Trophoblast cell (in vitro differentiated cells and primary cell): ENCODE data around the gene NLK.
"Not testable (repeated sequence)": the region's sequence is repeated elsewhere in the genome, so short reads cannot be mapped to it uniquely, and the experiment has no call there.

Source experiments
- DNase-seq, 2 donors: peaks; one replicate each; pipeline ENCODE4 v3.0.0-alpha.2; 2016
- H2AFZ ChIP-seq: 2 replicates; pipeline ENCODE4 v1.6.1; 2013; ENCODE audit warnings: low read length, moderate library complexity, mild to moderate bottlenecking; ENCODE audit not compliant: insufficient read depth, poor library complexity
- H2AK5ac ChIP-seq: 2 replicates; pipeline ENCODE4 v1.6.1; 2013; ENCODE audit warnings: mild to moderate bottlenecking, low read length
- H2BK120ac ChIP-seq: 2 replicates; pipeline ENCODE4 v1.6.1; 2013; ENCODE audit warnings: low read length, mild to moderate bottlenecking, moderate library complexity; ENCODE audit not compliant: insufficient read depth, poor library complexity
- H2BK12ac ChIP-seq: 2 replicates; pipeline ENCODE4 v1.6.1; 2013; ENCODE audit warnings: mild to moderate bottlenecking, low read length, moderate library complexity
- H2BK5ac ChIP-seq: 2 replicates; pipeline ENCODE4 v1.6.1; 2013; ENCODE audit warnings: low read length, low read depth, moderate library complexity, mild to moderate bottlenecking; ENCODE audit not compliant: poor library complexity
- H3K14ac ChIP-seq: 2 replicates; pipeline ENCODE4 v1.6.1; 2013; ENCODE audit warnings: mild to moderate bottlenecking, low read length
- H3K18ac ChIP-seq: 2 replicates; pipeline ENCODE4 v1.6.1; 2013; ENCODE audit warnings: mild to moderate bottlenecking, low read length
- H3K23ac ChIP-seq: 2 replicates; pipeline ENCODE4 v1.6.1; 2013; ENCODE audit warnings: low read length
- H3K27ac ChIP-seq: 2 replicates; pipeline ENCODE4 v1.5.1; 2013; ENCODE audit warnings: low read depth, mild to moderate bottlenecking, inconsistent platforms, low read length, moderate library complexity
- H3K27me3 ChIP-seq: 2 replicates; pipeline ENCODE4 v1.6.1; 2013; ENCODE audit warnings: inconsistent platforms, mild to moderate bottlenecking, low read length, moderate library complexity; ENCODE audit not compliant: insufficient read depth
- H3K36me3 ChIP-seq, 2 experiments: 1 replicate in 1 of 2; 2 replicates in 1 of 2; pipeline ENCODE4 v1.6.1; 2013; ENCODE audit warnings: low read length in 2 of 2, mild to moderate bottlenecking in 2 of 2, moderate library complexity in 1 of 2; ENCODE audit not compliant: insufficient read depth in 2 of 2, control insufficient read depth in 1 of 2
- H3K4ac ChIP-seq: 2 replicates; pipeline ENCODE4 v1.6.1; 2013; ENCODE audit warnings: low read depth, mild to moderate bottlenecking, low read length, moderate library complexity
- H3K4me1 ChIP-seq, 2 experiments: 1 replicate in 1 of 2; 2 replicates in 1 of 2; pipeline ENCODE4 v1.6.1; 2013; ENCODE audit warnings: low read length in 2 of 2, mild to moderate bottlenecking in 2 of 2, moderate library complexity in 1 of 2; ENCODE audit not compliant: insufficient read depth in 2 of 2, control insufficient read depth in 1 of 2
- H3K4me2 ChIP-seq: 2 replicates; pipeline ENCODE4 v1.6.1; 2013; ENCODE audit warnings: inconsistent platforms, mild to moderate bottlenecking, low read length, moderate library complexity
- H3K4me3 ChIP-seq: 2 replicates; pipeline ENCODE4 v1.5.1; 2013; ENCODE audit warnings: mild to moderate bottlenecking, low read depth, low read length, inconsistent platforms
- H3K79me1 ChIP-seq: one replicate; pipeline ENCODE4 v1.6.1; 2013; ENCODE audit warnings: low read length
- H3K79me2 ChIP-seq: 2 replicates; pipeline ENCODE4 v1.6.1; 2013; ENCODE audit warnings: low read length, mild to moderate bottlenecking; ENCODE audit not compliant: control insufficient read depth, insufficient read depth, poor library complexity
- H3K9ac ChIP-seq: 2 replicates; pipeline ENCODE4 v1.6.1; 2013; ENCODE audit warnings: mild to moderate bottlenecking, low read length
- H3K9me3 ChIP-seq: 2 replicates; pipeline ENCODE4 v1.6.1; 2013; ENCODE audit warnings: low read depth, mild to moderate bottlenecking, control low read depth, inconsistent platforms, low read length; ENCODE audit not compliant: insufficient read depth
- H4K12ac ChIP-seq: 2 replicates; pipeline ENCODE4 v1.6.1; 2013; ENCODE audit warnings: low read depth, mild to moderate bottlenecking, low read length, moderate library complexity
- H4K8ac ChIP-seq: 2 replicates; pipeline ENCODE4 v1.6.1; 2013; ENCODE audit warnings: low read depth, mild to moderate bottlenecking, low read length, moderate library complexity
- H4K91ac ChIP-seq: one replicate; pipeline ENCODE4 v1.6.1; 2013; ENCODE audit warnings: low read depth, mild to moderate bottlenecking, low read length, moderate library complexity
- WGBS: extraction: QIAGEN DNeasy Blood & Tissue Kit; methylation state at CpG from one replicate; pipeline ENCODE4 v1.1.7; 2013; ENCODE audit warnings: missing lambda C conversion rate; ENCODE audit not compliant: insufficient read length, insufficient coverage; ENCODE audit errors: extremely low coverage; 5-methylcytosine and 5-hydroxymethylcytosine counted together

NLK gene

DNA sequence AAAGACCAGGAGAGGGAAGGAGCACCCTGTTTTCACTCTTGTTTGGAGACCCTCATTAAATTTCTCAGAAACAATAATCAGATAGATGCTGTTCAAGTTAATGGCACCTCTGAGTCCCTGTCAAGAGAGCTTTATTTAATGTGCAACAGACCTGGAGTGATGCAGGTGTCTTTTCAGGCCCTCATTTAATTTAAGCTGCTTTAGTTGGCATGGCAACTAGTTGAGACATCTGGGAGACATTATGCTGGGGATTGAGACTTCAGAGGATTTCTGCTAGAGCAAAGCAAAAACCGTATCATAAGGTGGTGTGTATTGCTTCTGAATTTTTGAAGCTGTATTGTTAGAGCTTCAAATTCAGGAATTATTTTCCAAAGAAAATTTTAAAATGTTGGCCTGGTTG is 108.5 kb downstream of the NLK start:
- no peaks in the 10 kb centered on the region for H3K27me3 ChIP-seq
- H4K8ac ChIP-seq = no peak overlapping the region
- no peak overlapping the region for H3K27ac ChIP-seq
- H3K79me1 ChIP-seq = no peaks in the 10 kb centered on the region
- no peaks in the 10 kb centered on the region for H3K79me2 ChIP-seq
- no peak overlapping the region for H4K91ac ChIP-seq
- H2AFZ ChIP-seq = no peak overlapping the region
- no peak overlapping the region for H2AK5ac ChIP-seq
- H3K36me3 ChIP-seq = peaks cover 0 to 6% of the 10 kb centered on the region in 2 experiments
- H3K4me2 ChIP-seq = no peak overlapping the region
- H2BK120ac ChIP-seq = no peak overlapping the region
- no peaks in the 10 kb centered on the region for H3K9me3 ChIP-seq
- H2BK5ac ChIP-seq = no peak overlapping the region
- H3K14ac ChIP-seq = no peak overlapping the region
- no CpG with 5 or more reads among the region's 1 CpG for WGBS
- no peak overlapping the region for H3K4ac ChIP-seq
- no peak for DNase-seq
- no peak overlapping the region for H3K4me3 ChIP-seq
- no peak overlapping the region for H3K9ac ChIP-seq
- H3K4me1 ChIP-seq = no peaks in the 10 kb centered on the region
- no peak overlapping the region for H2BK12ac ChIP-seq
- no peak overlapping the region for H3K23ac ChIP-seq
- H4K12ac ChIP-seq = no peak overlapping the region
- no peak overlapping the region for H3K18ac ChIP-seq

DNA sequence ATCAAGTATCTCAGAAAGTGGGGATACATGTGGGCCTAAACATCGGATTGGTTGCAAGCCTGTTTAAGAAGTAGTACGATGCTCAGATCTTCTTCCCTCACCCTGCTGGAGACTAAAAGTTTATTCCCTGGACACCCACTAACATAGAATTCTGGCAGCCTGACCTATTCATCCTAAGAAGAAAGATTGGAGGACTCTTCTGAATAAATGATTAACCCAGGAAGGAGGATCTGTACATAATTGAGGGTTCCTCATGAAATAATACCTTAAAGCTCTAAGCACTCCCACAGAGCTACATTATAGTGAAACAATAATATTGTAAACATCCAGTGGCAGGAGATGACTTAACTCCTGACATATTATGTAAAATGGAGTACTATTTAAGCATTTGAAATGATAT is 111.7 kb downstream of the NLK start:
- no peak overlapping the region for H3K9ac ChIP-seq
- H3K9me3 ChIP-seq = no peaks in the 10 kb centered on the region
- no peak overlapping the region for H3K23ac ChIP-seq
- peaks cover 0 to 6% of the 10 kb centered on the region in 2 experiments for H3K36me3 ChIP-seq
- no peak overlapping the region for H3K4ac ChIP-seq
- H2BK12ac ChIP-seq = no peak overlapping the region
- H4K91ac ChIP-seq = no peak overlapping the region
- no peaks in the 10 kb centered on the region for H3K27me3 ChIP-seq
- no peak overlapping the region for H2AK5ac ChIP-seq
- H2BK5ac ChIP-seq = no peak overlapping the region
- no CpG with 5 or more reads among the region's 2 CpGs for WGBS
- H3K14ac ChIP-seq = no peak overlapping the region
- H3K27ac ChIP-seq = no peak overlapping the region
- H3K4me1 ChIP-seq = no peaks in the 10 kb centered on the region
- DNase-seq = no peak
- no peak overlapping the region for H4K12ac ChIP-seq
- no peaks in the 10 kb centered on the region for H3K79me2 ChIP-seq
- no peak overlapping the region for H4K8ac ChIP-seq
- no peak overlapping the region for H3K18ac ChIP-seq
- no peaks in the 10 kb centered on the region for H3K79me1 ChIP-seq
- no peak overlapping the region for H3K4me2 ChIP-seq
- no peak overlapping the region for H2AFZ ChIP-seq
- H3K4me3 ChIP-seq = no peak overlapping the region
- no peak overlapping the region for H2BK120ac ChIP-seq

DNA sequence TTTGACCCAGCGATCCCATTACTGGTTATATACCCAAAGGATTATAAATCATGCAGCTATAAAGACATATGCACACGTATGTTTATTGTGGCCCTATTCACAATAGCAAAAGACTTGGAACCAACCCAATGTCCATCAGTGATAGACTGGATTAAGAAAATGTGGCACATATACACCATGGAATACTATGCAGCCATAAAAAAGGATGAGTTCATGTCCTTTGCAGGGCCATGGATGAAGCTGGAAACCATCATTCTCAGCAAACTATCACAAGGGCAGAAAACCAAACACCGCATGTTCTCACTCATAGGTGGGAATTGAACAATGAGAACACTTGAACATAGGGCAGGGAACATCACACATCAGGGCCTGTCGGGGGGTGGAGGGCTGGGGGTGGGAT is 112.9 kb downstream of the NLK start:
- DNase-seq = not testable (repeated sequence)

DNA sequence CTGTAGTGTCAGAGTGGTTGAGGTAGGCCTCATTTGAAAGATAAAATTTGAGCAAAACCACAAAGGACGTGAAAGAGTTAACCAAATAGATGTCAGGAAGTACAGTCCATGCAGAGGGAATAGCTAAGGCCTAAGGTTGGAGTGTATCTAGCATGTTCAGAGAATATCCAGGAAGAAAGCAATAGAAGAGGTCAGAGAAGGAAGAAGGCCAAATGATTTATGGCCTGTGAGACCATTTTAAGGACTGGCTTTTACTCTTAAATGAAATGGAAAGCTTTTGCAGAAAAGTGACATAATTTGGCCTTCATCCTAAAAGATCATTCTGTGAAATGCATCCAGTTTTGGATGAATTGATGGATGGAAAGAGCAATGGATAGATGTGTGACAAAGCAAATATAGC is 116.5 kb downstream of the NLK start:
- no peaks in the 10 kb centered on the region for H3K27me3 ChIP-seq
- H3K4me3 ChIP-seq = no peak overlapping the region
- no peak overlapping the region for H3K14ac ChIP-seq
- no peak overlapping the region for H3K23ac ChIP-seq
- H3K18ac ChIP-seq = no peak overlapping the region
- H4K12ac ChIP-seq = no peak overlapping the region
- H3K79me2 ChIP-seq = no peaks in the 10 kb centered on the region
- no CpG with 5 or more reads among the region's 1 CpG for WGBS
- no peak overlapping the region for H3K4me2 ChIP-seq
- H3K36me3 ChIP-seq = peaks cover 0 to 3% of the 10 kb centered on the region in 2 experiments
- no peak overlapping the region for H4K8ac ChIP-seq
- no peaks in the 10 kb centered on the region for H3K4me1 ChIP-seq
- H3K9me3 ChIP-seq = no peaks in the 10 kb centered on the region
- no peak overlapping the region for H2AK5ac ChIP-seq
- no peak overlapping the region for H3K4ac ChIP-seq
- H2AFZ ChIP-seq = no peak overlapping the region
- no peaks in the 10 kb centered on the region for H3K79me1 ChIP-seq
- no peak overlapping the region for H2BK120ac ChIP-seq
- DNase-seq = no peak
- no peak overlapping the region for H2BK12ac ChIP-seq
- H2BK5ac ChIP-seq = no peak overlapping the region
- H3K27ac ChIP-seq = no peak overlapping the region
- no peak overlapping the region for H4K91ac ChIP-seq
- H3K9ac ChIP-seq = no peak overlapping the region

More for the DNA sequence above, 112.9 kb downstream of the NLK start:
- H2BK120ac ChIP-seq, H3K27ac ChIP-seq, H3K36me3 ChIP-seq, H3K4me2 ChIP-seq, H3K27me3 ChIP-seq, H2BK12ac ChIP-seq, H3K4me3 ChIP-seq, H4K91ac ChIP-seq, H3K9ac ChIP-seq, H3K79me2 ChIP-seq, H3K79me1 ChIP-seq, H4K8ac ChIP-seq, H4K12ac ChIP-seq, H3K23ac ChIP-seq, H2AFZ ChIP-seq, H3K4me1 ChIP-seq, H2AK5ac ChIP-seq, H2BK5ac ChIP-seq, H3K14ac ChIP-seq, H3K18ac ChIP-seq, H3K4ac ChIP-seq, H3K9me3 ChIP-seq: not testable (repeated sequence)
- no CpG with 5 or more reads among the region's 4 CpGs for WGBS
